Epidermal melanocyte (primary cell): ENCODE data around the gene KCNQ4.

Experiments
- DNase-seq: peaks from one replicate; pipeline ENCODE4 v3.0.0; 2011; ENCODE audit warnings: low spot score; ENCODE audit not compliant: insufficient read length

The KCNQ4 gene

DNA sequence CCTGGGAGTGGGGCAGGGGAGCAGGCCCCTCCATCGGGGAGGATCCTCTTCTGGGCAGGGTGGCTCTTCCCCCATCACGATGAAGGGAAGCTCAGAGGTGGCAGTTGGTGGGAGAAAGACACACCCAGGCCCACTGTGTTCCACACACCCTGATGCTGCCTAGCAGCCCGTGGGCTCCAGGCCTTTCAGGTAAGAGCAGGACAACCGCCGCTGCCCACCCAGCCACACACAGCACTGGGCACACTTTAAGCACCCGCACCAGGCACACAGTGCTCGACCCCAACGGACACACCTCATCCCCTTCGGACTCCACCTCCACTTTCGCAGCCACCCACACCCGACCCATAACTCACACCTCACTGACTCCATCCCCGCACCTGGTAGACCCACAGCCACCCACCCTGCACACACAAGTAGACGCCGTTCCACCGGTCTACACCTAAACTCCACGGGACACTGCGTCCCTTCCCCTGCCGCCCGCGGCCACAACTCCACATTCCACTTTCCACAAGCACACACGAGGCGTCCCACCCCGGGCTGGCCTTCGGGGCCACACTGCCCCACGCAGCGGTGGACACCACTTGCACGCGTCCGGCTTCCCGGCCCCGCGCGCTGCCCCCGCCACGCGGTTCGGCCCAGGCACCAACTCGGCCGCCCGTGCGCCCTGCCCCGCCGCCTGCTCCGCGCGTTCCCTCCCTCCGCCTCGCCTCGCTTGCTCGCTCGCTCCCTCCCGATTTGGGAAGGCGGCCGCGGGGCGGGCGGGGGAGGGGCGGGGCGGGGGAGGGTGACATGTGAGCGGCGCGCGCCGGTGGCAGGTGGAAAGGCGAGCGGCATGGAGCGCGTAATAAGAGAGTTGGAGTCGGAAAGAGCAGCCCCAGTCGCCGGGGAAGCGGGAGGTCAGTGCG, at the start of gene KCNQ4:
Gene KCNQ4, plus strand, starts transcription at position 787 of the 905 bp plus-strand sequence. CDS start 307 bp downstream, outside the sequence.
- DNase-seq: no peak

DNA sequence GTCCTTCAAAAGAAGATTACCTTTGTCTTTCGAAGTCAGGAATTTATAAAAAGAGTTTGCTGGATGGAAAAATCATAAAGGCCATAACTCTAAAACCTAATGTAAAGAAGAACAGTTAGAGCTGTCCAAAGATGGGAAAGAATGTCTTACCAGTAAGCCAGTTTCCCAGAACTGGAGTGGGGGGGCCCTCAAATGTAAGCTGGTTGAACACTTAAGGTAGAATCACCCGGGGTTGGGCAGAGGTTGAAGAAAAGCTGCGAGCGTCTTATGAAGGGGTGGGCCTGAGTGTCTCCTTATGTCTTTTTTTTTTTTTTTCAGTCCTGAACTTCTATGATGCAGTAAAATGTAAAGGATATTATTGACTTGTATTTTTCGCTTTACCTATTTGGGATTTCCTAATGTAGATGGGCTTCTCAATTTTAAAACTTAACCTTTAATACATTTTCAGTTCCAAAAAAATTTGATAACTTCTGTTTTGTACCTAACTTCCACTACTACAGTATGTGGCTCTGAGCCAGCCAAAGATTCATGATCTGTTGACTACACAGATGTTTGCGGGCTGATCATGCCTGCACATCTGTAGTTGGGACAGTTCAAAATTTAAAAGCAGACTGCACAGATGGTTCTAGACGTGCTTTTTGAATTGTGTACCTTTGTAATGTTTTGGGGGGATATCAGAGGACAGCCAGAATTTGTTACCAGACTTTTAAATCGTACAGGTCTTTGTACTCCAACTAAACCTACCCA, 48.5 kb upstream of the KCNQ4 start:
- DNase-seq: no peak

DNA sequence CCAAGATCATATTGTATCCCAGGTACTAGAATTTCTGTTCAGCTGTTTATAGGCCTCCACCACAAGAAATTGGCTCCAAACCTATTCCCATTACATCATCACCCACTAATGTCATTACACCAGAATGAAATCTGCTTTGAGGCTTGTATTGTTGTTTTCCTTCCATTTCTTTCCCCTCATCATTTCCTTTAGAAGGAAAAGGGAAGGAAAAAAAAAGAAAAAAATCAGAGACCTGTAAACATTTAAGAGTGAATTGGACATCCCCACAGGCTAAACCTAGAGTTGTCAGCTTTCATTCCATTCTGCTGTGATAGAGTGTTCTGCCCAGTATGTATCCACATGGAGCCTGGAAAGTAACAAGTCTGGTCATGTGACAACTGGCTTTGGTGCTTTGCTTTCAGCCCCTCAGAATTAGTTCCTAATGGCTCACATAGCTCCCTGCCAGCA, 47.5 kb upstream of the KCNQ4 start:
- DNase-seq: no peak

DNA sequence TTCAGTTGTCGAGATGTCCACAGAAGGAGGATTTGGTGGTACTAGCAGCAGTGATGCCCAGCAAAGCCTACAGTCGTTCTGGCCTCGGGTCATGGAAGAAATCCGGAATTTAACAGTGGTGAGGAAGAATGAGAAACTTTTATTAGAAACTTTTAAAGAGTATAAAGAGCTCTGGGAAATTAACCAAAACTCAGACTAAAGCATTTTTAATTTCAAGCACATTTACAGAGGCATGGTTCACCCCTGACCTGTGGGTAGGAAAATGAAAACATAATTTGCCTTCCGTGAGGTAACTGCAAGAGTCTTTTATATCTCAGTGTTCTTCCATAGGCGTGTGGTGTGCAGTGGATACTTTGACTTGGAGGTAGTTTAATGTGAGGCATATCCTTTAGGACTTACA, 44.8 kb upstream of the KCNQ4 start:
- no peak for DNase-seq

DNA sequence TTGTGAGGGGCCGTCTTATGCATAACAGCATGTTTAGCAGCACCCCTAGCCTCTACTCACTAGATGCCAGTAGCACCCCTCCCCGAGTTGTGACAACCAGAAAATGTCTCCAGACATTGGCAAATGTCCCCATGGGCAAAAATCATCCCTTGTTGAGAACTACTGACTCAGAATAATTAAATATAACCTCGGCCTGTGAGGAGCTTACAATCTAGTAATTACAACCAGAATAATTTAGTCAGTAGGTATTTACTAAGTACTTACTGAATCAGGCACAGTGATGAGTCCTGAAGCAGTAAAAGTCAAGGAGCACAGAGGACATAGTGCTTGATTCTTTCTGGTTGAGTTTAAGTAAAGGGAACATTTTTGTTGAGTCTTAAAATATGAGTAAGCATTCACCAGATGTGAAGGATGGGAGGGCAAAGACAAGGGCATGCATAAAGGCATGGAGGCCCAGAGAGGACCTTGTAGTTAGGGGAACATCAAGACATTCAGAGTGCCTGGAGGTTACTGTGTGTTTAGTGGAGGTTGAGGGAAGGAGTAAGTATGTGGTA, 44.1 kb upstream of the KCNQ4 start:
- no peak for DNase-seq

DNA sequence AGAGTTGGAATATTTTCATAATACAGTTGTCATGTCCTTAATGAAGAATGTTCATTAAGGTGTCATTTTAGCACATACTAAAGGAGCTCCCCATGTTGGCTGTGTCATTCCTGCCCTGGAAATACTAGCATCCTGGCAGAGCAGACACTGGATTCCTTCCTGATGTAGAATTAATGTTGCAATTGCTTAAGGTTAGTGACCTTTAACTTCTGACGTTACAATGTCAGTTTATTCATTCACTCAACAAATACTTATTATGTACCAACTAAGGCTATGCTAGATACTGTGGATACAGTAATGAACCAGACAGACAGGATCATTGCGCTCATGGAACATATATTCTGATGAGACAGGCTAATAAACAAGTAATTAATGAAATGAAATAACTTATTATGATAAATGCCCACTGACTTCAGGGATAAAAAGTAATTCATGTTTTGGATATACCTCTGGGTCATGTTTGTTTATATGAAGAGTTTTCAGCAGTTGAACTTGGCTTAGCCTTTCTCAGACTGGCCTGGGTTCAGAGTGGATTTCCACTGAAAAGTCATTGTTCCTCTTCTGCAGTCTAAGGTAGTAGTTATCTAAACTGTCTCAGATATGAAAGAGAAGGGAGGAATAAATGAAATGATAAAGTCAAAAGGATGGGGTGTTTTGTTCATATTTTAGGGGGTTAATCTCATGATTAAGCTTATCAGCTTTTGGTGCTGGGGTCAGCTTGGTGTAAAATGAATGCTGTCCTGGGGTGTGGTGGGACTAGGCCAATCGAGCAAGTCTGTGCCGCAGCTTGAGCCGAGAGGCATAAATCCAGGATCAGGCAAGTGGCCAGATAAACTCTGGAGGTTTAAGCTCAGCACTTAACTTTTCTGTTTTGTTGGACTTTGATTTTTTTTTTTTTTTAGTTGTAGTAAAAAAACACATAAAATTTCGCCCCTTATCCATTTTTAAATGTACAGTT, 43.3 kb upstream of the KCNQ4 start:
- DNase-seq: no peak

DNA sequence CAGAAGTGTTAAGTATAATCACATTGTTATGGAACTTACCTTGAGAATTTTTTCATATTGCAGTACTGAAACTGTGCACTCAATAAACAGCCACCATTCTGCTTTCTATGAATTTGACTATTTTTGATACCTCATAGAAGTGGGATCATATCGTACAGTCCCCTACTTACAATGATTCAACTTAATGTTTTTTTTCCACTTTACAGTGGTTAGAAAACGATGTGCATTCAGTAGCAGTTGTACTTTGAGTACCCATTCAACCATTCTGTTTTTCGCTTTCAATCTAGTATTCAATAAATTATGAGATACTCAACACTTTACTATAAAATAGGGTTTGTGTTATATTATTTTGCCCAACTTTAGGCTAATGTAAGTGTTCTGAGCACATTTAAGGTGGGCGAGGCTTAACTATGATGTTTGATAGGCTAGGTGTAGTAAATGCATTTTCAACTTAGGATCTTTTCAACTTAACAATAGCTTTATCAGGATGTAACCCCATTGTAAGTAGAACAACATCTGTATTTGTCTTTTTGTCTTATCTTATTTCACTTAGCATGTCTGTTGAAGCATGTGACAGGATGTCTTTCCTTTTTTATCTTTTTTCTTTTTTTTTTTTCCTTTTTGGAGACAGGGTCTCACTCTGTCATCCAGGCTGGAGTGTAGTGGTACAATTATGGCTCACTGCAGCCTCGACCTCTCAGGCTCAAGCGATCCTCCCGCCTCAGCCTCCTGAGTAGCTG, 42.4 kb upstream of the KCNQ4 start:
- DNase-seq: no peak

DNA sequence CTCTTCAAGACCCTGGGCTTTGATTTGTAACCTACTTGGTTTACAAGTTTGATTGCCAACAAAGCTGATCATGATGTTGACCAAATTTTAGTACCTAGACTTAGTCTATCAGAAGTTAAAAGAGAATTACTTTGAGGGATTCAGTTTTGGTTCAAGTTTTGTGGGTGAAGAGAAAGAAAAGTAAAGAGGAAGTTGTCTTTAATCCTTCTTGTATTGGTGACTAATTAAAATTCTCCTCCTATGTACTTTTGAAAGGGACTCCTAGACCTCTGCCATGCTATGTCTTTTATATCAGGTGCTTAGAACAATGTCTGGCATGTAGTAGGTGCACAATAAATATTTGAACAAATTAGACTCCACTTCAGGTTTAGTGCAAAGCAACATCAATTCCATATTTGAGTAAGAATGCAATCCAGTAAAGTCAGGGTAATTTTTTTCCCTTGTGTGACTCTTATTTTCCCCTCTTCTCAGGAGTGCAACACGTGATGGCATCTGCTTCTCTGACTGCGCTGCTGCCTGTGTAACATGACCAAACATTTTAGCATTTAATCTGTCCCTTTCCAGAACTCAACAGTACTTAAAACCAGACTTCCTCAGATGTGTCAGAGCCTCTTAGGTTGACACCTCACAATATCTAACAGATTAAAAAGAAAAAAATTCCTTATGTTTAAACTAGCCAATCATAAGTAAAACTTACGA, 41.1 kb upstream of the KCNQ4 start:
- no peak for DNase-seq

DNA sequence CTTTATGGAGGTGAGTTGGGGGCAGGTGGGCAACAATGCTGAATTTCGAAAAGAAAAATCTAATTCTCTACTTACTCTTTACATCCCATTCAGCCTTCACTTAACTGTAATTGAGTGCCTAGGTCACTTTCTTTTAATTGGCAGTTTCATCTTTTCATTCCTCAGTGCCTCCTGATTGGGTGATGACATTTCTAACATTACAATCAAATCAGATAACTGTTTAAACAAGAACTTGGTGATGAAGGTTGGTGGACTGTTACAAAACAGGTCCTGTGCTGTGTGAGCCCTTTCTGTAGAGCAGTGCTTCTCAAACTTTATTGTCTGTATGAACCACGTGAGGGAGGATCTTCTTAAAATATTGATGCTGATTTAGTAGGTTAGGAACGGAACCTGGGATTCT, 40.1 kb upstream of the KCNQ4 start:
- DNase-seq: no peak

DNA sequence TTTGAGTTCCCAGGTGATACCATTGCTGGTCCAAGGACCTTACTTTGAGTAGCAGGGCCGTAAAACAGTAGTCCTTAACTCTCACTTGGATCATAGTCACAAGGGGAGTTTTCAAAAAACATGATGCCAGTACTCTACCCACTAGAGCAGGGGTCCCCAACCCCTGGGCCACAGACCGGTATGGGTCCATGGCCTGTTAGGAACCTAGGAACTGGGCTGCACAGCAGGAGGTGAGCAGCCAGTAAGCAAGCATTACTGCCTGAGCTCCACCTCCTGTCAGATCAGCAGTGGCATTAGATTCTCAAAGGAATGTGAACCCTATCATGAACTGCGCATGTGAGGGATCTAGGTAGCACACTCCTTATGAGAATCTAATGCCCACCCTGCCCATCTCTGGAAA, 39.7 kb upstream of the KCNQ4 start:
- no peak for DNase-seq

DNA sequence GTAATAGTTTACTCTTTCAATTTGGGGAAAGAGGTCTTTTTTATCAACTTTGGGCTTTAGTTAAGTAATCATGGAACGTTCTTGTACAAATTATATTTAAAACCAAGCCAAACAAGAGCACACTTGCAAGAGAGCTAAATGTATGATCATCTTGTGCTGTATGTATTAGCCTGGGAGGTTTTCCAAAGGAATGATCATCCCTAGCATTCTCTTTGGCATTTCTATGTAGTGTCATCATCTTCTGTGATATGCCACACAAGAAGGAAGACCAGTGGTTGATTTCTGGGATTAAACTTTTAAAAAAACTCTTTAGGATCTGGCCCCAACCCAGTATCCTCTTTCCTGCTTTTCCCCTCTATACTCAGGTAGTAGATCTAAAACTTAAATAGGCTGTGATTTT, 38.4 kb upstream of the KCNQ4 start:
- DNase-seq: no peak

DNA sequence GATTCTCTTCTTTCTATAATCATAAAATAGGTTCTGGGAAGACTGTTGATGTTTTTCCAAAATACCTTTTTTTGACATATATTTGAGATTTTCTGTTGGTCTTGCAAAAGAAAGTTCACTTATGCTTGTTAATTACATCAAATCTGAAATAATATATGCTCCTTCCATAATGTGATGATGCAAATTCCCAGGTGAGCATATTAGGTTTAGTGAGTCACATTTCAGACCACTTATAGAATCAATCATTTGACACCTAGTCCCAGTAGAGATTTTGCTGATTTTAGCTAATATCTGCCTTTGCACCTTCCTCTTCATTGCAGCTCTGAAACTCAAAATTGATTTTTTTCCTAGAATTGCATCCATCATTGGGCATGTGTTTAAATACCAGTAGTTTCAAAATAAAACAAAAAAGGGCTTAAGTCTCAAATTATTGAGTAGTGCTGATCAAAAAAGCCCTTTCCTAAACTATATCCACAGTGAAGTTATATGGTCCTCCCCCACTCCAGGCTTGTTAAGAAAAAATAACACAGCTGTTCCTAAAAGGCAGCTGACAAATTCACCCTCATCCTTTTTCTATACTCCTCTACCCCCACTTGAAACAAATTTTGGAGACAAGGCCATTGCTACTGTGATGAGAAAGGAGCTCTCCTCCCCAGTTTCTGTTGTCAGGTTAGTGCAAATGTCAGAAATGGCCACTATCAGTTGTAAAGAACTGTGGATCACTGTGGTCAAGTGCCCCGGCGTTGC, 37.1 kb upstream of the KCNQ4 start:
- no peak for DNase-seq

DNA sequence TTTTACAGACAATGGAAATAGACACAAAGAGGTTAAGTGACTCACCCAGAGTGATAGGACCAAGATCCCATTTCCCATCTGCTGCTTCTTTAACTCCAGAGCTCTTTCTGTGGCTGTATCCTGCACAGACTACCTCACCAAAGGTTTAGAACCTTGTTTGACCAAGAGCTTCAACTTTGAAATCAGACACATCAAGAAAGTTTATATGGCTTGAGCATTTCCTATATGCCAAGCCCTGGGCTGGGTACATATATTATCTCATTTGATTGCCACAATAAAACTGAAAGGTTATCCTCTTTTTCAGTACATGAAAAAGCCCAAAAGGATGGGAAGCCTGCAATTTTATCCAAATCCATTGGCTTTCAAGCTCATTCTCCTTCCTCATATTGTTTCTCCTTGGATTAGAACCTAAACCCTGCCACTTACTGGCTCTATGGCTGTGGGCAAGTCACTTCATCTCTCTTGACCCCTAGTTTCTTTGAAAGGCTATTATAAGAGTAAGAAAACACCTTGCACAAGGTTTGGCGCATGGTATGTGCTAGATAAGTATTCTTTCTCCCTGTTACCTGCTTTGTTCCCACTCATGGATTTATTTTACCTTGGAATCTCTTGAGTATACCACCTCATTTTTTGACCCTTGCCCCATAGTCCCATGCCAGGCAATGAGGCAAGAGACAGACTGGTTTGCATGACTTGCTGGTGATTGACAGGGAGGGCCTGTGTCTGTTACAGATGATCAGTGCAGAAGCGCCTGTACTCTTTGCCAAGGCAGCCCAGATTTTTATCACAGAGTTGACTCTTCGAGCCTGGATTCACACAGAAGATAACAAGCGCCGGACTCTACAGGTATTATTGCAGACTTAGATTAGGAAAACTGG, 34.5 kb upstream of the KCNQ4 start:
- no peak for DNase-seq

DNA sequence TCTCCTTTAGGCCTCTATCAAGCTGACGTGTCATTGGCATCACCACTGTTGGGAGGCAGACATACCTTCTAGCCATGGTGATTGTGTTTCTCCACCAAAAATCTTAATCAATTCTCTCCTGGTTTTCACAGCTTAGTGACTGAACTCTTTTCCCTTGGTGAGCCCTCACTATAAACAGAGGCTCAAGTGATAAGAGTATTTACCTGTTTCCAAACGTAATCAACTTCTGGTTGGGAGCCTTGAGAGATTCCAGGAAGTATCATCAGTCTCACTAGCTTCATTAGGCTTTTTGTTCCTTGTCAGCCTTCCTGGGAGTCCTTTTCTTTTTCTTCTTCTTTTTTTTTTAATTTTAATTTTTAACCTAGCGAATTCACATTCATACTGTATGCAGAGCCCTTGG, 33.8 kb upstream of the KCNQ4 start:
- DNase-seq: no peak

DNA sequence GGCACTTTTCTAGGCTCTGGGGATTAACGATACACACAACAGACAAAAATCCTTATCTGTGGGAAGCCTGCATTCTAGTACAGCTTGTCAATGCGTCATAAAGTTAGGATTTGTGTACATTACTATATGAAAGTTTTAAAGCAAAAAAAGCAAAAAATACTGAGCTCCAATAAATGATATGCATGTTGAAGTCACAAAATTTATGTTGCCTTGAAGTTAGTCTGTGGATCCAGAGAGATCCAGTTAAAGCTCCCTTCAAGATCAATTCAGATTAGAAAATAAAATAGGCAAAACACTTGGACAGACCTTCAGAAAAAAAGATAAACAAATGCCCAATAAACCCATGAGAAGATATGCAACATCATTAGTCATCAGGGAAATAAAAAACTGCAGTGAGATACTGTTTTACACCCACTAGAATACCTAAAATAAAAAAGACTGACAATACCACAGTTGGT, 33.1 kb upstream of the KCNQ4 start:
- no peak for DNase-seq

DNA sequence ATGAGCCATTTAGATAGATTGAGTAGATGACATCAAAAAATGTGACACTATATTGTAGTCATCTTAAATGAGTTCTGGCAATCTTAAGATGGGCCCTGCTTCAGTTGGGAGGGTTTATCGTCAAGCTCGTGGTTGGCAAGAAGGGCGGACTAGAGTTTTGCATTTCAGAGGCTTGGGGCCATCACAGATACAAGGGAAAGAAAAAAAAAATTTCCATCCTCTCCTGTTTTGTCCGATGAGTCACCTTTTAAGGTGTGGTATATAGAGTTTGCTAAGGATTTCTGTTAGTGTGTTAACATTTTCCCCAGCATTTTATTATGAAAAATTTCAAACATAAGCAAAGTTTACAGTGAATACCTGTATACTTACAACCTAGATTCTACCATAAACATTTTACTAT, 31.8 kb upstream of the KCNQ4 start:
- DNase-seq: no peak

DNA sequence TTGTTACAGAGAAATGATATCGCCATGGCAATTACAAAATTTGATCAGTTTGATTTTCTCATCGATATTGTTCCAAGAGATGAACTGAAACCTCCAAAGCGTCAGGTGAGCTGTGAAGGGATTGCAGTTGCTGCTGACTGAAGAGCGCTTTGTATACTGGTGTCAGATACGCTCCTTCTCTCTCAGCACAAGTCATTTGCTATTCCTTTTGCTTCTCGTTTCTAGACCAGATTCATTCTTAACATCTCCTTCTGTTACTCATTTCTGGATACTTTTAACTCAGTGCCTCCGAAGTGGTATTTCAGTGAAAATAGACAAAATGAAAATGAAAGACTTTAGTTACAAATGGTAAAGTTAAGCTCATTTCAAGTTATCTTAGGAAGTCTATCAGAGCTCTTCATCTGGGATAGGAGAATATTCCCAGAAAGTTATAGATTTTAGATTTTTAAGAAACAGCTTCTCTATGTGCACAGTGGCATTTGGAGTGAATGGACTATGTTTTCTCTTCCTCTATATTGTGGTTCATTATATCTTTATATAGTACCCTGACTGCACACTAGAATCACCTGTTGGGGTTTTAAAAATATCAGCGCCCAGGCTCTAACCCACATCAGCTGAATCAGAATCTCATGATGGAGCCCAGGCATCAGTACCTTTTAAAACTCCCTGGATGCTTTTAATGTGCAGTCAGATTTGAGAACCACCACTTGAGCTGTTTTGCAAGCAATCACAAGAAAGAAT, 30.3 kb upstream of the KCNQ4 start:
- DNase-seq: no peak
